ENCODE data around the gene CRACR2B. TPM values are rescaled to one million over a fixed set of nuclear protein-coding genes. Genes with fewer than 3 reads are reported as not detected.

CRACR2B gene
- total and polyA plus RNA-seq, 10 of the 15 experiments (the other 5 are each of a cell fraction or from before 2014, with no cell fraction given) = 0.10 to 33.7 (median 12.7) TPM

DNA sequence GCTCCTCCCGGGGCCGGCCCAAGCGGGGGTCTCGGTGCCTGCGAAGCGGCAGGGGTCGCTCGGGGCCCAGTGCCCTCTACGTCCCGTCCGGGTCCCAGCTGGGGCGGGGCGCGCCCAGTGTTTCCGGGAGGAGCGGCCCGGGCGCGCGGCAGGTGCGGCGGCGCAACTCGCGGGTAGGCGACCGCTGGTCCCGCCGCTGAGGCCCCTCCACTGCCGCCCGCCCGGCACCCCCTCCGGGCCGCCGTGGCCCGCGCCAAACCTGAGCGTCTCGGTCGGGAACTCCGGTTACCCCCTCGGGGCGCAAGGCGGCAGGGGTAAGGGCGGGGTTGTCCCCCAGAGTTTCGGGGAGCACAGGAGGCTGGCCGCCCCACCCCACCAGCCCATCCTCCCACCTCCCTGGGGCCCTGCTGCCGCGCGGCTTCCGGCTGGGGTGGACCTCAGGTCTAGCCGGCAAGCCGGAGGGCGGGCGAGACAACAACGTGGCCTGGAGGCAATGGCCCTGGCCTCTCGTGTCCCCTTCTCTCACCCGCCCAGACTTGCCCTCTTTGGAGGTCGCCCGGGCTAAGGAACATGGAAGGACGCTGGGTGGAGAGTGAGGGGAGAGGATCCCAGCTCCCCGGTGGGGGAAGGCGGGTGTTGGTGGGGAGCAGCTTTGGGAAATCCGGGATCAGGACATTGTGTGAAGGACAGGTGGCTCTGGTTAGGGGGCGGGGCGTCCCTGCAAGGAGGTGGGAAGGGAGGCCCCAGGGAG, 398 bp upstream of the CRACR2B start (continued):
- TF ChIP-seq, protein P1, sequence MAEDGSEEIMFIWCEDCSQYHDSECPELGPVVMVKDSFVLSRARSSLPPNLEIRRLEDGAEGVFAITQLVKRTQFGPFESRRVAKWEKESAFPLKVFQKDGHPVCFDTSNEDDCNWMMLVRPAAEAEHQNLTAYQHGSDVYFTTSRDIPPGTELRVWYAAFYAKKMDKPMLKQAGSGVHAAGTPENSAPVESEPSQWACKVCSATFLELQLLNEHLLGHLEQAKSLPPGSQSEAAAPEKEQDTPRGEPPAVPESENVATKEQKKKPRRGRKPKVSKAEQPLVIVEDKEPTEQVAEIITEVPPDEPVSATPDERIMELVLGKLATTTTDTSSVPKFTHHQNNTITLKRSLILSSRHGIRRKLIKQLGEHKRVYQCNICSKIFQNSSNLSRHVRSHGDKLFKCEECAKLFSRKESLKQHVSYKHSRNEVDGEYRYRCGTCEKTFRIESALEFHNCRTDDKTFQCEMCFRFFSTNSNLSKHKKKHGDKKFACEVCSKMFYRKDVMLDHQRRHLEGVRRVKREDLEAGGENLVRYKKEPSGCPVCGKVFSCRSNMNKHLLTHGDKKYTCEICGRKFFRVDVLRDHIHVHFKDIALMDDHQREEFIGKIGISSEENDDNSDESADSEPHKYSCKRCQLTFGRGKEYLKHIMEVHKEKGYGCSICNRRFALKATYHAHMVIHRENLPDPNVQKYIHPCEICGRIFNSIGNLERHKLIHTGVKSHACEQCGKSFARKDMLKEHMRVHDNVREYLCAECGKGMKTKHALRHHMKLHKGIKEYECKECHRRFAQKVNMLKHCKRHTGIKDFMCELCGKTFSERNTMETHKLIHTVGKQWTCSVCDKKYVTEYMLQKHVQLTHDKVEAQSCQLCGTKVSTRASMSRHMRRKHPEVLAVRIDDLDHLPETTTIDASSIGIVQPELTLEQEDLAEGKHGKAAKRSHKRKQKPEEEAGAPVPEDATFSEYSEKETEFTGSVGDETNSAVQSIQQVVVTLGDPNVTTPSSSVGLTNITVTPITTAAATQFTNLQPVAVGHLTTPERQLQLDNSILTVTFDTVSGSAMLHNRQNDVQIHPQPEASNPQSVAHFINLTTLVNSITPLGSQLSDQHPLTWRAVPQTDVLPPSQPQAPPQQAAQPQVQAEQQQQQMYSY (CRISPR knock-in tag; IDR thresholded peaks at IDR 0.05) = no peak
- TF ChIP-seq DPF2 (IDR thresholded peaks at IDR 0.05) (peak; percentile 85), CHD4 (IDR thresholded peaks at IDR 0.05) (no peak), ZSCAN29 (IDR thresholded peaks at IDR 0.05) (no peak), RCOR1 (conservative IDR thresholded peaks at IDR 0.05; ENCODE audit: low read depth, low read length) (no peak), KAT2A (conservative IDR thresholded peaks at IDR 0.05; ENCODE audit: control insufficient read depth, low read depth, low read length) (no peak), EP300 (IDR thresholded peaks at IDR 0.05; ENCODE audit: borderline replicate concordance in 1 of 2, control insufficient read depth in 1 of 2, low read depth in 2 of 2, low read length in 2 of 2) (no peak), SUPT20H (IDR thresholded peaks at IDR 0.05; ENCODE audit: borderline replicate concordance, control insufficient read depth, low read depth, low read length) (no peak), CHD1 (IDR thresholded peaks at IDR 0.05; ENCODE audit: low read depth, low read length) (no peak), NR2F1 (conservative IDR thresholded peaks at IDR 0.05) (peak; percentile 42; the same call in 1 of the 2 replicates), ZNF207 (IDR thresholded peaks at IDR 0.05; ENCODE audit: borderline replicate concordance) (0 out of 2 replicates have a peak, but pooled peaks have one; percentile 52), IKZF2 (IDR thresholded peaks at IDR 0.05) (peak; percentile 45 to 49; a peak in 3 of 4 replicates), ZNF274 (IDR thresholded peaks at IDR 0.05; ENCODE audit: insufficient read depth, insufficient read length) (no peak), SMAD1 (IDR thresholded peaks at IDR 0.05; ENCODE audit: low read depth, partially characterized antibody) (no peak), NBN (IDR thresholded peaks at IDR 0.05) (0 out of 2 replicates have a peak, but pooled peaks have one; percentile 37), JUND (IDR thresholded peaks at IDR 0.05; ENCODE audit: low read depth, low read length) (no peak), BHLHE40 (IDR thresholded peaks at IDR 0.05; ENCODE audit: borderline replicate concordance in 1 of 2, low read depth in 2 of 2, low read length in 1 of 2) (peak; percentile 54 to 88; a peak in 3 of 4 replicates), POU2F2 (IDR thresholded peaks at IDR 0.05; ENCODE audit: borderline replicate concordance, low read depth, low read length) (no peak), CEBPB (IDR thresholded peaks at IDR 0.05; ENCODE audit: borderline replicate concordance in 1 of 2, low read depth in 2 of 2, low read length in 2 of 2) (no peak), RUNX3 (IDR thresholded peaks at IDR 0.05; ENCODE audit: low read length) (no peak)
- TF ChIP-seq, protein P2, sequence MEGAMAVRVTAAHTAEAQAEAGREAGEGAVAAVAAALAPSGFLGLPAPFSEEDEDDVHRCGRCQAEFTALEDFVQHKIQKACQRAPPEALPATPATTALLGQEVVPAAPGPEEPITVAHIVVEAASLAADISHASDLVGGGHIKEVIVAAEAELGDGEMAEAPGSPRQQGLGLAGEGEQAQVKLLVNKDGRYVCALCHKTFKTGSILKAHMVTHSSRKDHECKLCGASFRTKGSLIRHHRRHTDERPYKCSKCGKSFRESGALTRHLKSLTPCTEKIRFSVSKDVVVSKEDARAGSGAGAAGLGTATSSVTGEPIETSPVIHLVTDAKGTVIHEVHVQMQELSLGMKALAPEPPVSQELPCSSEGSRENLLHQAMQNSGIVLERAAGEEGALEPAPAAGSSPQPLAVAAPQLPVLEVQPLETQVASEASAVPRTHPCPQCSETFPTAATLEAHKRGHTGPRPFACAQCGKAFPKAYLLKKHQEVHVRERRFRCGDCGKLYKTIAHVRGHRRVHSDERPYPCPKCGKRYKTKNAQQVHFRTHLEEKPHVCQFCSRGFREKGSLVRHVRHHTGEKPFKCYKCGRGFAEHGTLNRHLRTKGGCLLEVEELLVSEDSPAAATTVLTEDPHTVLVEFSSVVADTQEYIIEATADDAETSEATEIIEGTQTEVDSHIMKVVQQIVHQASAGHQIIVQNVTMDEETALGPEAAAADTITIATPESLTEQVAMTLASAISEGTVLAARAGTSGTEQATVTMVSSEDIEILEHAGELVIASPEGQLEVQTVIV (IDR thresholded peaks at IDR 0.05; ENCODE audit: borderline replicate concordance, partially characterized antibody) = no peak
- TF ChIP-seq, protein P3, sequence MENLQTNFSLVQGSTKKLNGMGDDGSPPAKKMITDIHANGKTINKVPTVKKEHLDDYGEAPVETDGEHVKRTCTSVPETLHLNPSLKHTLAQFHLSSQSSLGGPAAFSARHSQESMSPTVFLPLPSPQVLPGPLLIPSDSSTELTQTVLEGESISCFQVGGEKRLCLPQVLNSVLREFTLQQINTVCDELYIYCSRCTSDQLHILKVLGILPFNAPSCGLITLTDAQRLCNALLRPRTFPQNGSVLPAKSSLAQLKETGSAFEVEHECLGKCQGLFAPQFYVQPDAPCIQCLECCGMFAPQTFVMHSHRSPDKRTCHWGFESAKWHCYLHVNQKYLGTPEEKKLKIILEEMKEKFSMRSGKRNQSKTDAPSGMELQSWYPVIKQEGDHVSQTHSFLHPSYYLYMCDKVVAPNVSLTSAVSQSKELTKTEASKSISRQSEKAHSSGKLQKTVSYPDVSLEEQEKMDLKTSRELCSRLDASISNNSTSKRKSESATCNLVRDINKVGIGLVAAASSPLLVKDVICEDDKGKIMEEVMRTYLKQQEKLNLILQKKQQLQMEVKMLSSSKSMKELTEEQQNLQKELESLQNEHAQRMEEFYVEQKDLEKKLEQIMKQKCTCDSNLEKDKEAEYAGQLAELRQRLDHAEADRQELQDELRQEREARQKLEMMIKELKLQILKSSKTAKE (IDR thresholded peaks at IDR 0.05; ENCODE audit: low read depth, poor library complexity, severe bottlenecking) = no peak
